Colon (tissue), 2 donors: Measurements from ENCODE around the gene CAMKMT.

Experiments
- FAIRE-seq: peaks from 2 replicates; lab custom pipeline; 2012; peaks lifted over from hg19 to GRCh38; lab: Jason Lieb, UNC
- donor health status: control.
- donor health status: control.

The CAMKMT gene

GRCh38 chr2:44691174-44691785, 329.5 kb downstream of the CAMKMT start:
- no peak for FAIRE-seq

GRCh38 chr2:44692821-44693220, 331.1 kb downstream of the CAMKMT start:
- FAIRE-seq = no peak

GRCh38 chr2:44700824-44701223, 339.1 kb downstream of the CAMKMT start:
- FAIRE-seq = no peak

GRCh38 chr2:44705356-44705755, 343.6 kb downstream of the CAMKMT start:
- no peak for FAIRE-seq

- no peak for FAIRE-seq
Observed at GRCh38 chr2:44705876-44706480, 344.2 kb downstream of the CAMKMT start.

GRCh38 chr2:44706681-44707553, 345.2 kb downstream of the CAMKMT start:
- no peak for FAIRE-seq

- FAIRE-seq = no peak
Observed at GRCh38 chr2:44707945-44708660, 346.4 kb downstream of the CAMKMT start.

GRCh38 chr2:44708661-44709000, 346.9 kb downstream of the CAMKMT start:
- FAIRE-seq = no peak

GRCh38 chr2:44713170-44713569, 351.4 kb downstream of the CAMKMT start:
- FAIRE-seq = no peak

GRCh38 chr2:44715671-44716081, 353.9 kb downstream of the CAMKMT start:
- no peak for FAIRE-seq

- no peak for FAIRE-seq
Observed at GRCh38 chr2:44716131-44716530, 354.4 kb downstream of the CAMKMT start.

- no peak for FAIRE-seq
Observed at GRCh38 chr2:44718431-44718830, 356.7 kb downstream of the CAMKMT start.

- no peak for FAIRE-seq
Observed at GRCh38 chr2:44719562-44719961, 357.8 kb downstream of the CAMKMT start.

GRCh38 chr2:44722026-44722625, 360.4 kb downstream of the CAMKMT start:
- FAIRE-seq = no peak

GRCh38 chr2:44723921-44724320, 362.2 kb downstream of the CAMKMT start:
- no peak for FAIRE-seq

- FAIRE-seq = no peak
Observed at GRCh38 chr2:44730593-44730992, 368.8 kb downstream of the CAMKMT start.

GRCh38 chr2:44731505-44731904, 369.8 kb downstream of the CAMKMT start:
- FAIRE-seq = no peak

GRCh38 chr2:44736270-44736942, 374.7 kb downstream of the CAMKMT start:
- no peak for FAIRE-seq

GRCh38 chr2:44740678-44741077, 378.9 kb downstream of the CAMKMT start:
- FAIRE-seq = no peak

GRCh38 chr2:44741507-44741906, 379.8 kb downstream of the CAMKMT start:
- no peak for FAIRE-seq

GRCh38 chr2:44742057-44742456, 380.3 kb downstream of the CAMKMT start:
- FAIRE-seq = no peak

GRCh38 chr2:44743473-44743872, 381.7 kb downstream of the CAMKMT start:
- FAIRE-seq = peak; percentile 43
